ENCODE data around the gene RAB21.
A peak's percentile ranks its signal among the peaks of the same experiment; 100 is the strongest.

The RAB21 gene

GRCh38 chr12:71772735-71773134, 18.1 kb downstream of the RAB21 start:
- Histone ChIP-seq H3K36me3 (ENCODE audit: insufficient read depth, low read length) (peaks cover 69% of the 10 kb centered on the region), H3K9me2 (replicated peaks; ENCODE audit: low read depth, low read length) (no peaks in the 10 kb centered on the region), H3K27me3 (ENCODE audit: insufficient read depth, low read length, poor library complexity, severe bottlenecking) (no peaks in the 10 kb centered on the region), H3K9ac (ENCODE audit: low read depth, low read length, poor library complexity, severe bottlenecking) (no peak overlapping the region), H3F3A (ENCODE audit: low read depth) (no peaks in the 10 kb centered on the region), H3K4me3 (ENCODE audit: low read length, poor library complexity, severe bottlenecking) (no peak overlapping the region), H4K20me1 (ENCODE audit: insufficient read depth, low read length, poor library complexity, severe bottlenecking) (peaks cover 27% of the 10 kb centered on the region), H3K9me3 (ENCODE audit: insufficient read depth, low read depth, low read length) (no peaks in the 10 kb centered on the region), H3K4me1 (ENCODE audit: insufficient read depth, low read length, poor library complexity, severe bottlenecking) (peaks cover 8% of the 10 kb centered on the region), H3K4me2 (ENCODE audit: low read depth, low read length, poor library complexity, severe bottlenecking) (no peak overlapping the region), H3K79me2 (ENCODE audit: insufficient read depth, low read length) (peaks cover 18% of the 10 kb centered on the region), H2AFZ (ENCODE audit: low read length) (no peak overlapping the region)
- TF ChIP-seq, protein P1, sequence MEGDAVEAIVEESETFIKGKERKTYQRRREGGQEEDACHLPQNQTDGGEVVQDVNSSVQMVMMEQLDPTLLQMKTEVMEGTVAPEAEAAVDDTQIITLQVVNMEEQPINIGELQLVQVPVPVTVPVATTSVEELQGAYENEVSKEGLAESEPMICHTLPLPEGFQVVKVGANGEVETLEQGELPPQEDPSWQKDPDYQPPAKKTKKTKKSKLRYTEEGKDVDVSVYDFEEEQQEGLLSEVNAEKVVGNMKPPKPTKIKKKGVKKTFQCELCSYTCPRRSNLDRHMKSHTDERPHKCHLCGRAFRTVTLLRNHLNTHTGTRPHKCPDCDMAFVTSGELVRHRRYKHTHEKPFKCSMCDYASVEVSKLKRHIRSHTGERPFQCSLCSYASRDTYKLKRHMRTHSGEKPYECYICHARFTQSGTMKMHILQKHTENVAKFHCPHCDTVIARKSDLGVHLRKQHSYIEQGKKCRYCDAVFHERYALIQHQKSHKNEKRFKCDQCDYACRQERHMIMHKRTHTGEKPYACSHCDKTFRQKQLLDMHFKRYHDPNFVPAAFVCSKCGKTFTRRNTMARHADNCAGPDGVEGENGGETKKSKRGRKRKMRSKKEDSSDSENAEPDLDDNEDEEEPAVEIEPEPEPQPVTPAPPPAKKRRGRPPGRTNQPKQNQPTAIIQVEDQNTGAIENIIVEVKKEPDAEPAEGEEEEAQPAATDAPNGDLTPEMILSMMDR (conservative IDR thresholded peaks at IDR 0.05; ENCODE audit: low read length) = no peak
- TF ChIP-seq EZH2phosphoT487 (IDR thresholded peaks at IDR 0.05; ENCODE audit: borderline replicate concordance) = no peak

DNA sequence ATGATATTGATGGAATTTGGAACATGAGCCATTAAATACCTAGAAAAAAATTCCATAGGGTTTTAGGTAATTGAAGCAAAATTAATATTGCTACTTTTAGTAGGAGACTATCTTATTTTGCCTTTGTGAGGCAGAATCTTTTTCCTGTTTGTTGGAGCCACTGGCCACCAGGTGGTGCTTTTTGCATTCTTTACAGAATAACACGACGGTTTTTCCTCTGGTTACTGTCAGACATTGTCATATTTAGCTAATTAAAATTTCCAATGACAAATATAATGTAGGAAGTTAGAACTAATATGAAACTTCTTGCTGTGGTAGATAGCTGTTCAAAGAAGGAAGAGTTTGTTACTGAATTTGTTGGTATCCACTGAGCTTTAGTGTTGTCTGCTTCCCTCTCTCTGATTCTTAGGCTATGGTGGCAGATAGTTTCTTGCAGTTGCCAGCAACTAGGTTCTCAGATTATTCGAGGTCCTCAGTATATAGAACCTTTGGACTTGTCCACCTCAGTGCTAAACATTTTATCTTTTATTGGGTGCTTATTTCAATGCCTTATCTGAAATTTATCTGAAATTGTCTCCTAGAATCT, 25.7 kb downstream of the RAB21 start:
- no peaks in the 10 kb centered on the region for H3K9me2 ChIP-seq (replicated peaks; ENCODE audit: low read depth, low read length)
- no peaks in the 10 kb centered on the region; the same call in 1 of the 2 replicates for H3K79me2 ChIP-seq (ENCODE audit: insufficient read depth, low read length)
- H3F3A ChIP-seq (ENCODE audit: low read depth) = no peaks in the 10 kb centered on the region
- H3K9ac ChIP-seq (ENCODE audit: low read depth, low read length, poor library complexity, severe bottlenecking) = no peak overlapping the region
- no peaks in the 10 kb centered on the region for H3K4me1 ChIP-seq (ENCODE audit: insufficient read depth, low read length, poor library complexity, severe bottlenecking)
- H3K9me3 ChIP-seq (ENCODE audit: insufficient read depth, low read depth, low read length) = no peaks in the 10 kb centered on the region
- no peak overlapping the region for H3K4me3 ChIP-seq (ENCODE audit: low read length, poor library complexity, severe bottlenecking)
- H3K4me2 ChIP-seq (ENCODE audit: low read depth, low read length, poor library complexity, severe bottlenecking) = no peak overlapping the region
- H4K20me1 ChIP-seq (ENCODE audit: insufficient read depth, low read length, poor library complexity, severe bottlenecking) = peaks cover 8% of the 10 kb centered on the region
- TF ChIP-seq, protein P1 (conservative IDR thresholded peaks at IDR 0.05; ENCODE audit: low read length) = peak; percentile 97
- no peak for TF ChIP-seq EZH2phosphoT487 (IDR thresholded peaks at IDR 0.05; ENCODE audit: borderline replicate concordance)
- H3K27me3 ChIP-seq (ENCODE audit: insufficient read depth, low read length, poor library complexity, severe bottlenecking) = no peaks in the 10 kb centered on the region
- peaks cover 52% of the 10 kb centered on the region; the same call in 1 of the 2 replicates for H3K36me3 ChIP-seq (ENCODE audit: insufficient read depth, low read length)
- H2AFZ ChIP-seq (ENCODE audit: low read length) = no peak overlapping the region

DNA sequence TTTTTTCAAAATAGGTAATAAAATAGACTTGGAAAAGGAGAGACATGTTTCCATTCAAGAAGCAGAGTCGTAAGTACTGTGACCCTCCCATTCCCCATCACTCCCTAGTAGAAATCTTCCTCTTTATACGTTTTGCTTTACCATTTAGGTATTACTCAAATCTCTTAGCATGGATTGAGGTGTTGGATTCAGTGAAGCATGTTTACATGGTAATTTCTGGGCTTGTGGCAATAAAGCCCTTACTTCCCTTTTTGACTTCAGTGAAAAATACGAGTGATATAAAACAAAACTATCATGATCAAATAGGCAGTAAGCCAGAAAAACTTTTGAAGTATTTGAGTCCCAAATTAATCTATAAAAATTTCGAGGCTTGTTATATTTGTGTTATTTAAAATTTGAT, 27.4 kb downstream of the RAB21 start:
- Histone ChIP-seq H3K9ac (ENCODE audit: low read depth, low read length, poor library complexity, severe bottlenecking) (no peak overlapping the region), H3K4me2 (ENCODE audit: low read depth, low read length, poor library complexity, severe bottlenecking) (no peak overlapping the region), H2AFZ (ENCODE audit: low read length) (no peak overlapping the region), H3K4me1 (ENCODE audit: insufficient read depth, low read length, poor library complexity, severe bottlenecking) (peaks cover 6% of the 10 kb centered on the region), H3K4me3 (ENCODE audit: low read length, poor library complexity, severe bottlenecking) (no peak overlapping the region), H3K9me2 (replicated peaks; ENCODE audit: low read depth, low read length) (no peaks in the 10 kb centered on the region), H4K20me1 (ENCODE audit: insufficient read depth, low read length, poor library complexity, severe bottlenecking) (peaks cover 6% of the 10 kb centered on the region), H3K36me3 (ENCODE audit: insufficient read depth, low read length) (peaks cover 48% of the 10 kb centered on the region; the same call in 1 of the 2 replicates), H3K79me2 (ENCODE audit: insufficient read depth, low read length) (no peaks in the 10 kb centered on the region; the same call in 1 of the 2 replicates), H3K27me3 (ENCODE audit: insufficient read depth, low read length, poor library complexity, severe bottlenecking) (no peaks in the 10 kb centered on the region), H3K9me3 (ENCODE audit: insufficient read depth, low read depth, low read length) (no peaks in the 10 kb centered on the region), H3F3A (ENCODE audit: low read depth) (peaks cover 3% of the 10 kb centered on the region; the same call in 1 of the 2 replicates)
- TF ChIP-seq, protein P1 (conservative IDR thresholded peaks at IDR 0.05; ENCODE audit: low read length) = no peak
- no peak for TF ChIP-seq EZH2phosphoT487 (IDR thresholded peaks at IDR 0.05; ENCODE audit: borderline replicate concordance)
